ENCODE results near the gene CD163L1.

The CD163L1 gene

DNA sequence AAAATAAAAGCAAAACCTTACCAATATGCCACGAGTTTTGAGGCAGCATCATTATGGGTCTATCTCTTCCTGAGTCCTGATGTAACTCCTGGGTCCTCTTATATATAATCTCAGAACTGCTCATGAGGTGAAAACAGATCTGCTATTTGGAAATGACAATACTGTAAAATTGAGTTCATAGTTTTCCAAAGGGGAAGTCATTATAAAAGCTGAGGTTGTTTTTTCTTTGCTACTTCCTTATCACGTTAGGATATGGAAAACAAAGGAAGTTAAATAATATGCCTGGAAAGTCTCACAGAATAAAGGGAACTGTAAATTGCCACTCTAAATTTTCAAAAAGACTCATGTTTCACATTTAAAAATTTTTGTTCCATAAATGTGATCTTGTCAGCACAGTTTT, at the start of gene CD163L1:
CD163L1 (minus strand) TSS at position 78 of the 400 bp plus-strand sequence; CDS start at position 52, 26 bp downstream.
- Histone ChIP-seq H3K9me3 (ENCODE audit: control insufficient read depth, low read length) (no peaks in the 10 kb centered on the region), H3K4me3 (ENCODE audit: low read length) (no peak within 1 kb of the TSS), H3K4me1 (ENCODE audit: control insufficient read depth, insufficient read depth, low read length) (no peaks in the 10 kb centered on the region), H3K9ac (ENCODE audit: low read length) (no peak within 1 kb of the TSS), H3K27me3 (ENCODE audit: control insufficient read depth, insufficient read depth, low read length) (peaks cover 6% of the 10 kb centered on the region), H3K36me3 (ENCODE audit: control insufficient read depth, insufficient read depth, low read length) (no peaks in the 10 kb centered on the region)

- H3K4me3 ChIP-seq (ENCODE audit: low read length), result no peak overlapping the region
- H3K36me3 ChIP-seq (ENCODE audit: control insufficient read depth, insufficient read depth, low read length), result no peaks in the 10 kb centered on the region
- no peaks in the 10 kb centered on the region for H3K27me3 ChIP-seq (ENCODE audit: control insufficient read depth, insufficient read depth, low read length)
- no peak overlapping the region for H3K9ac ChIP-seq (ENCODE audit: low read length)
- H3K9me3 ChIP-seq (ENCODE audit: control insufficient read depth, low read length), result no peaks in the 10 kb centered on the region
- no peaks in the 10 kb centered on the region for H3K4me1 ChIP-seq (ENCODE audit: control insufficient read depth, insufficient read depth, low read length)
These were observed 49.1 kb upstream of the CD163L1 start for GRCh38 chr12:7493006-7493405.

GRCh38 chr12:7486512-7486911, 42.6 kb upstream of the CD163L1 start:
- H3K4me3 ChIP-seq (ENCODE audit: low read length), result no peak overlapping the region
- H3K9ac ChIP-seq (ENCODE audit: low read length), result no peak overlapping the region
- H3K36me3 ChIP-seq (ENCODE audit: control insufficient read depth, insufficient read depth, low read length), result no peaks in the 10 kb centered on the region
- H3K4me1 ChIP-seq (ENCODE audit: control insufficient read depth, insufficient read depth, low read length), result no peaks in the 10 kb centered on the region
- no peaks in the 10 kb centered on the region for H3K9me3 ChIP-seq (ENCODE audit: control insufficient read depth, low read length)
- H3K27me3 ChIP-seq (ENCODE audit: control insufficient read depth, insufficient read depth, low read length), result no peaks in the 10 kb centered on the region

- no peak overlapping the region for H3K9ac ChIP-seq (ENCODE audit: low read length)
- H3K4me1 ChIP-seq (ENCODE audit: control insufficient read depth, insufficient read depth, low read length), result no peaks in the 10 kb centered on the region
- no peaks in the 10 kb centered on the region for H3K27me3 ChIP-seq (ENCODE audit: control insufficient read depth, insufficient read depth, low read length)
- no peak overlapping the region for H3K4me3 ChIP-seq (ENCODE audit: low read length)
- no peaks in the 10 kb centered on the region for H3K36me3 ChIP-seq (ENCODE audit: control insufficient read depth, insufficient read depth, low read length)
- no peaks in the 10 kb centered on the region for H3K9me3 ChIP-seq (ENCODE audit: control insufficient read depth, low read length)
These were observed 41.1 kb upstream of the CD163L1 start for GRCh38 chr12:7485095-7485494.

DNA sequence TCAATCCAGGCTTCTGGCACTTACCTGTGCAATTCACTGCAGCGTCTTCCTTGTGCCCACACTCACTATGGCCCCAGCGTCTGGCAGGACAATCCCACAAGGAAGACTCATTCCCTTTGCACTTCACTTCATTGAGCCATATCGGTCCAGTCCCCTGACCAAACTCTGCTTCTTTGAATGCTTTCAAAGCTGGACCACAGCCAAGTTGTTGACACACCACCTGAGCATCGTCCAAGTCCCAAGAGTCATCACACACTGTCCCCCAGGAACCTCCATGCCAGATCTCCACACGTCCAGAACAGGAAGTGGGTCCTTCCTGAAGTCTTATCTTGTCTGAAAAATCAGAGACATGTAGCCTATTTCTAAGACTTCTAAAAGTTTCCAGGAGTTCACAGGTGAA, 39.4 kb upstream of the CD163L1 start:
- no peaks in the 10 kb centered on the region for H3K27me3 ChIP-seq (ENCODE audit: control insufficient read depth, insufficient read depth, low read length)
- no peak overlapping the region for H3K4me3 ChIP-seq (ENCODE audit: low read length)
- H3K9ac ChIP-seq (ENCODE audit: low read length), result no peak overlapping the region
- no peaks in the 10 kb centered on the region for H3K9me3 ChIP-seq (ENCODE audit: control insufficient read depth, low read length)
- no peaks in the 10 kb centered on the region for H3K36me3 ChIP-seq (ENCODE audit: control insufficient read depth, insufficient read depth, low read length)
- H3K4me1 ChIP-seq (ENCODE audit: control insufficient read depth, insufficient read depth, low read length), result no peaks in the 10 kb centered on the region

DNA sequence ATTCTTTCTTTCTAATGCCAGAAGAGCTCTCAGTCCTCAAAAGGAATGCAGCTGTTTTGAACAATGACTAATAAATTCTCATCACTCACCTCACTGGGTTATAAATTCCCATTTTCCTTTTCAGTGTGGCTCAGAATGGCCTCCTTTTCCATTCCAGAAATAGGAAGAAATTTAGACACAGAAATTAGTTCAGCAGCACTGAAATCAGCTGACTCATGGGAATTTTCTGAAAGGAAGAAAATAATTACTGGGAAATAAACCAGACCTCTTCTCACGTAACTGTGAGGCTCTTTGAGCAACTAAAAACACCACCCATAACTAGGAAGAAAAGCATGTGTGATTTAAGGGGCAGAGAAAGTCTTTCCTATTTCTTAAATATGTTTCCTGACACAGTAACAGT, 35.8 kb upstream of the CD163L1 start:
- Histone ChIP-seq H3K9me3 (ENCODE audit: control insufficient read depth, low read length) (no peaks in the 10 kb centered on the region), H3K9ac (ENCODE audit: low read length) (no peak overlapping the region), H3K4me3 (ENCODE audit: low read length) (no peak overlapping the region), H3K27me3 (ENCODE audit: control insufficient read depth, insufficient read depth, low read length) (no peaks in the 10 kb centered on the region), H3K36me3 (ENCODE audit: control insufficient read depth, insufficient read depth, low read length) (no peaks in the 10 kb centered on the region), H3K4me1 (ENCODE audit: control insufficient read depth, insufficient read depth, low read length) (no peaks in the 10 kb centered on the region)

- no peaks in the 10 kb centered on the region for H3K27me3 ChIP-seq (ENCODE audit: control insufficient read depth, insufficient read depth, low read length)
- no peak overlapping the region for H3K9ac ChIP-seq (ENCODE audit: low read length)
- H3K9me3 ChIP-seq (ENCODE audit: control insufficient read depth, low read length), result no peaks in the 10 kb centered on the region
- H3K4me1 ChIP-seq (ENCODE audit: control insufficient read depth, insufficient read depth, low read length), result no peaks in the 10 kb centered on the region
- H3K4me3 ChIP-seq (ENCODE audit: low read length), result no peak overlapping the region
- H3K36me3 ChIP-seq (ENCODE audit: control insufficient read depth, insufficient read depth, low read length), result no peaks in the 10 kb centered on the region
These were observed 28.1 kb upstream of the CD163L1 start for GRCh38 chr12:7472060-7472459.

DNA sequence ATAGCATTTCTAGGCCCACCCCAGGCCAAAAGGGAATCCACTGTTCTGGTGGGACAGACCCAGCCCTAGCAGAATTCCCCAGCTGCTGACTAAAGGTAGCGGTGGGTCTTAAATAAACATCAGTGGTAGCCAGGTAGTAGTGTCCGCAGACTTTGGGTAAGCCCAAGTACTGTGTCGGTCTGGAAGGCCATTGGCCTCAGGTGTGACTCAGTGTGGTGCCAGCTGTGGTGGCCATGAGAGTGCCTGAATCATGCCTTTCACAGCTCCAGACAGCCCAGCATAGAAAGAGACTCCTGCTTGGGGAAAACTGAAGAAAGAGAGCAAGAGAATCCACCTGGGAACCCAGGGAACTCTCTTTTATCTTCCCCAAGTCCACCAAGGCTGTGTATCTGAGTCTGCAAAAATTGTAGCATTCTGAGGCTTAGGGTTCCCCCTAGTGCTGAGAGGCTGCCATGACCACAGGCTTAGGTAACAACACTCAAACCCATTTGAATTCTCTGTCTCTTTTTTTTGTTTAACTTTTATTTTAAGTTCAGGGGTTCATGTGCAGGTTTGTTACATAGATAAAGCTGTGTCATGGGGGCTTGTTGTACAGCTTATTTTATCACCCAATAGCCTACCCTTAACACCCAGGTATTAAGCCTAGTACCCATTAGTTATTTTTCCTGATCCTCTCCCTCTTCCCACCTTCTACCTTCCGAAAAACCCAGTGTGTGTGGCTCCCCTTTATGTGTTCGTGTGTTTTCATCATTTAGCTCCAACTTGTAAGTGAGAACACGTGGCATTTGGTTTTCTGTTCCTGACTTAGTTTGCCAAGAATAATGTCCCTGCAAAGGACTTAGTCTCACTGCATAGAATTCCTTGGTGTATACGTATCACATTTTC, 16.7 kb upstream of the CD163L1 start:
- Histone ChIP-seq H3K4me3 (ENCODE audit: low read length) (no peak overlapping the region), H3K9ac (ENCODE audit: low read length) (no peak overlapping the region), H3K27me3 (ENCODE audit: control insufficient read depth, insufficient read depth, low read length) (no peaks in the 10 kb centered on the region), H3K4me1 (ENCODE audit: control insufficient read depth, insufficient read depth, low read length) (no peaks in the 10 kb centered on the region), H3K9me3 (ENCODE audit: control insufficient read depth, low read length) (no peaks in the 10 kb centered on the region), H3K36me3 (ENCODE audit: control insufficient read depth, insufficient read depth, low read length) (no peaks in the 10 kb centered on the region)

DNA sequence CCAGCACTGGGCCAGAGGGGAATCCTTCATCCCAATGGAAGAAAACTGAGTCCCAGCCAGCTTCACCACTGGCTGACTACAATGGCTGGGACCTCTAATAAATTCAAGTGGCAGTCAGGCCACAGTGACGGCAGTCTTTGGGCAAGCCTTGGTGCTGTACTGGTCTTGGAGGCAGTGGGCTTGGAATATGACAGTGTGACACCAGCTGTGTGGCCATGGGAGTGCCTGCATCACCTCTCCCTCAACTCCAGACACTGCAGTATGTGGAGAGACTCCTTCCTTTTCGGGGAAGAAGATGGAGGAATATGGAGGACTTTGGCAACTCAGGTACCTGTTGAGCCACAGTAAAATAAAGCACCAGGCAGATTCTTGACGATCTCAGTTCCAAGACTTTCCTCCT, 16.0 kb upstream of the CD163L1 start:
- Histone ChIP-seq H3K36me3 (ENCODE audit: control insufficient read depth, insufficient read depth, low read length) (no peaks in the 10 kb centered on the region), H3K9ac (ENCODE audit: low read length) (no peak overlapping the region), H3K4me3 (ENCODE audit: low read length) (no peak overlapping the region), H3K9me3 (ENCODE audit: control insufficient read depth, low read length) (no peaks in the 10 kb centered on the region), H3K4me1 (ENCODE audit: control insufficient read depth, insufficient read depth, low read length) (no peaks in the 10 kb centered on the region), H3K27me3 (ENCODE audit: control insufficient read depth, insufficient read depth, low read length) (no peaks in the 10 kb centered on the region)

GRCh38 chr12:7451756-7452155, 7.8 kb upstream of the CD163L1 start:
- H3K4me1 ChIP-seq (ENCODE audit: control insufficient read depth, insufficient read depth, low read length), result no peaks in the 10 kb centered on the region
- no peaks in the 10 kb centered on the region for H3K36me3 ChIP-seq (ENCODE audit: control insufficient read depth, insufficient read depth, low read length)
- H3K9ac ChIP-seq (ENCODE audit: low read length), result no peak overlapping the region
- no peaks in the 10 kb centered on the region for H3K27me3 ChIP-seq (ENCODE audit: control insufficient read depth, insufficient read depth, low read length)
- H3K4me3 ChIP-seq (ENCODE audit: low read length), result no peak overlapping the region
- no peaks in the 10 kb centered on the region for H3K9me3 ChIP-seq (ENCODE audit: control insufficient read depth, low read length)

DNA sequence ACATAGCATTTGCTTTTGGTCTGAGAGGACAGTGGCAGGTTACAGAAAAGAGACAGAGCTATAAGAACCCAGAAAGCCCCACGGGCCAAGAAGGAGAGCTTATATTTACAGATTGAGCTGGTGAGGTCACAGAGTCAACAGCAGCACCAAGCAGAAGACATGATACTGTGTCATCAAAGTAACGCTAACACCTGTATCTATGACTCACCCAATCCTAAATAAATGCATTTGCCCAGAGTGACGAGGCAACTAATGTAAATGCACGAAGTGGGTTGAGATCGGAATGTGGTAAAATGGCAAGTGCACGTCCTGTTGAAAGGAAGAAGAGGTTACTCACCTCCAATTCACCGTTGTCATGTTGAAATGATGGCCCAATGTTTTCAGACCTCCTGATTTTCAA, 6.7 kb upstream of the CD163L1 start:
- no peak overlapping the region for H3K4me3 ChIP-seq (ENCODE audit: low read length)
- H3K36me3 ChIP-seq (ENCODE audit: control insufficient read depth, insufficient read depth, low read length), result no peaks in the 10 kb centered on the region
- no peaks in the 10 kb centered on the region for H3K27me3 ChIP-seq (ENCODE audit: control insufficient read depth, insufficient read depth, low read length)
- H3K9me3 ChIP-seq (ENCODE audit: control insufficient read depth, low read length), result no peaks in the 10 kb centered on the region
- H3K4me1 ChIP-seq (ENCODE audit: control insufficient read depth, insufficient read depth, low read length), result no peaks in the 10 kb centered on the region
- no peak overlapping the region for H3K9ac ChIP-seq (ENCODE audit: low read length)

DNA sequence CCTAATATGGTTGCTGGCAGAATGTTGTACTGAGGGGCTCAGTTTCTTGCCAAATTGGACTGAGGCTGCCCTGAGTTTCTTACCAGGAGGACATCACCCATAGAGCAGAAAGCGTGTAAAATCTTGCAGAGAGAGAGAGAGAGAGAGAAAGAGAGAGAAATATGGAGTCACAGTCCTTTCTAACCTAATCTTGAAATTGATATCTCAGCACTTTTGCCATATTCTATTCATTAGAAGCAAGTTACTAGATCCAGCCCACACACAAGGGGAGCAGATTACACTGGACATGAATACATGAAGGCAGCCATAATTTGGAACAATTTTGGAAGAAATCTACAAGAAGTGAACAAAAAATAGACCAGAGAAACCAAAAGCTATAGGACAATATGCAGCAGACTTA, 4.1 kb upstream of the CD163L1 start:
- no peaks in the 10 kb centered on the region for H3K9me3 ChIP-seq (ENCODE audit: control insufficient read depth, low read length)
- no peak overlapping the region for H3K4me3 ChIP-seq (ENCODE audit: low read length)
- no peaks in the 10 kb centered on the region for H3K36me3 ChIP-seq (ENCODE audit: control insufficient read depth, insufficient read depth, low read length)
- no peaks in the 10 kb centered on the region for H3K27me3 ChIP-seq (ENCODE audit: control insufficient read depth, insufficient read depth, low read length)
- H3K4me1 ChIP-seq (ENCODE audit: control insufficient read depth, insufficient read depth, low read length), result no peaks in the 10 kb centered on the region
- H3K9ac ChIP-seq (ENCODE audit: low read length), result no peak overlapping the region
